Measurements from ENCODE around the gene MAGI2.

MAGI2 gene

GRCh38 chr7:78427209-78427608 is 1026.3 kb downstream of the MAGI2 start:
- H3K9ac ChIP-seq (ENCODE audit: low read length) = no peak overlapping the region
- H3K27ac ChIP-seq (ENCODE audit: low read depth, low read length) = no peak overlapping the region
- no peak overlapping the region for H3K4me2 ChIP-seq (ENCODE audit: low read depth, low read length, poor library complexity, severe bottlenecking)
- H3K9me3 ChIP-seq (ENCODE audit: insufficient read depth, low read length) = no peaks in the 10 kb centered on the region
- H4K20me1 ChIP-seq (ENCODE audit: low read depth, low read length) = no peaks in the 10 kb centered on the region
- no peaks in the 10 kb centered on the region for H3K36me3 ChIP-seq (ENCODE audit: low read length)
- H3F3A ChIP-seq (ENCODE audit: insufficient read depth) = no peaks in the 10 kb centered on the region
- TF ChIP-seq CTCF (IDR thresholded peaks at IDR 0.05; ENCODE audit: insufficient read depth, low read length, poor library complexity, severe bottlenecking) (no peak), EZH2phosphoT487 (conservative IDR thresholded peaks at IDR 0.05; ENCODE audit: low read length) (no peak)
- H3K27me3 ChIP-seq (ENCODE audit: low read length) = no peaks in the 10 kb centered on the region
- H3K79me2 ChIP-seq (ENCODE audit: insufficient read depth, low read length) = no peaks in the 10 kb centered on the region
- H3K4me3 ChIP-seq (ENCODE audit: insufficient read depth, low read length, poor library complexity, severe bottlenecking) = no peak overlapping the region
- H2AFZ ChIP-seq (ENCODE audit: low read depth, low read length, severe bottlenecking) = no peak overlapping the region
- H3K9me2 ChIP-seq (replicated peaks; ENCODE audit: insufficient read depth, low read length) = no peaks in the 10 kb centered on the region

GRCh38 chr7:78420001-78420400 is 1033.5 kb downstream of the MAGI2 start:
- H3K9ac ChIP-seq (ENCODE audit: low read length) = no peak overlapping the region
- H2AFZ ChIP-seq (ENCODE audit: low read depth, low read length, severe bottlenecking) = no peak overlapping the region
- H3K27me3 ChIP-seq (ENCODE audit: low read length) = no peaks in the 10 kb centered on the region
- H3K79me2 ChIP-seq (ENCODE audit: insufficient read depth, low read length) = no peaks in the 10 kb centered on the region
- no peaks in the 10 kb centered on the region for H3F3A ChIP-seq (ENCODE audit: insufficient read depth)
- no peak overlapping the region for H3K27ac ChIP-seq (ENCODE audit: low read depth, low read length)
- H4K20me1 ChIP-seq (ENCODE audit: low read depth, low read length) = no peaks in the 10 kb centered on the region
- H3K4me2 ChIP-seq (ENCODE audit: low read depth, low read length, poor library complexity, severe bottlenecking) = no peak overlapping the region
- no peak for TF ChIP-seq EZH2phosphoT487 (conservative IDR thresholded peaks at IDR 0.05; ENCODE audit: low read length)
- no peak for TF ChIP-seq CTCF (IDR thresholded peaks at IDR 0.05; ENCODE audit: insufficient read depth, low read length, poor library complexity, severe bottlenecking)
- no peaks in the 10 kb centered on the region for H3K9me2 ChIP-seq (replicated peaks; ENCODE audit: insufficient read depth, low read length)
- no peaks in the 10 kb centered on the region for H3K36me3 ChIP-seq (ENCODE audit: low read length)
- no peaks in the 10 kb centered on the region for H3K9me3 ChIP-seq (ENCODE audit: insufficient read depth, low read length)
- H3K4me3 ChIP-seq (ENCODE audit: insufficient read depth, low read length, poor library complexity, severe bottlenecking) = no peak overlapping the region

- no peak overlapping the region for H2AFZ ChIP-seq (ENCODE audit: low read depth, low read length, severe bottlenecking)
- H3K9me2 ChIP-seq (replicated peaks; ENCODE audit: insufficient read depth, low read length) = no peaks in the 10 kb centered on the region
- H3K36me3 ChIP-seq (ENCODE audit: low read length) = no peaks in the 10 kb centered on the region
- no peak overlapping the region for H3K27ac ChIP-seq (ENCODE audit: low read depth, low read length)
- H3K9me3 ChIP-seq (ENCODE audit: insufficient read depth, low read length) = no peaks in the 10 kb centered on the region
- H3K79me2 ChIP-seq (ENCODE audit: insufficient read depth, low read length) = no peaks in the 10 kb centered on the region
- no peak overlapping the region for H3K4me2 ChIP-seq (ENCODE audit: low read depth, low read length, poor library complexity, severe bottlenecking)
- H3K4me3 ChIP-seq (ENCODE audit: insufficient read depth, low read length, poor library complexity, severe bottlenecking) = no peak overlapping the region
- no peaks in the 10 kb centered on the region for H3K27me3 ChIP-seq (ENCODE audit: low read length)
- no peak overlapping the region for H3K9ac ChIP-seq (ENCODE audit: low read length)
- TF ChIP-seq CTCF (IDR thresholded peaks at IDR 0.05; ENCODE audit: insufficient read depth, low read length, poor library complexity, severe bottlenecking) (no peak), EZH2phosphoT487 (conservative IDR thresholded peaks at IDR 0.05; ENCODE audit: low read length) (no peak)
- no peaks in the 10 kb centered on the region for H4K20me1 ChIP-seq (ENCODE audit: low read depth, low read length)
- no peaks in the 10 kb centered on the region for H3F3A ChIP-seq (ENCODE audit: insufficient read depth)
Observed at GRCh38 chr7:78417180-78417853, 1036.2 kb downstream of the MAGI2 start.
